Amygdala (tissue), 56 donors: ENCODE results near the gene SRP9.

ENCODE experiments used
- DNase-seq, 56 donors: peaks; one replicate each; lab custom pipeline; 2025; lab: John Stamatoyannopoulos, UW

The SRP9 gene

GRCh38 chr1:225777583-225778336, at the start of gene SRP9:
Gene SRP9, plus strand, starts transcription at chr1:225777826. Its CDS starts 115 bp downstream, at chr1:225777941.
- DNase-seq: peak; percentile 46 to 99 (median 97)

- DNase-seq: no peak
Observed at GRCh38 chr1:225731491-225731890, 46.1 kb upstream of the SRP9 start.

GRCh38 chr1:225733254-225733653, 44.4 kb upstream of the SRP9 start:
- peak in 1 of 56 donors; percentile 2 for DNase-seq

GRCh38 chr1:225735252-225736149, 42.1 kb upstream of the SRP9 start:
- peak in 16 of 56 donors; percentile 2 to 37 (median 15) for DNase-seq

GRCh38 chr1:225736437-225737098, 41.1 kb upstream of the SRP9 start:
- DNase-seq: no peak

GRCh38 chr1:225737161-225737560, 40.5 kb upstream of the SRP9 start:
- no peak for DNase-seq

- no peak for DNase-seq
Observed at GRCh38 chr1:225737866-225738265, 39.8 kb upstream of the SRP9 start.

- no peak for DNase-seq
Observed at GRCh38 chr1:225738763-225739162, 38.9 kb upstream of the SRP9 start.

GRCh38 chr1:225739542-225740107, 38.0 kb upstream of the SRP9 start:
- no peak for DNase-seq

GRCh38 chr1:225744745-225745144, 32.9 kb upstream of the SRP9 start:
- no peak for DNase-seq

GRCh38 chr1:225745273-225745672, 32.4 kb upstream of the SRP9 start:
- DNase-seq: no peak

GRCh38 chr1:225746361-225747179, 31.1 kb upstream of the SRP9 start:
- DNase-seq: peak in 41 of 56 donors; percentile 8 to 75 (median 36)

- DNase-seq: no peak
Observed at GRCh38 chr1:225747566-225747965, 30.1 kb upstream of the SRP9 start.

GRCh38 chr1:225748529-225748928, 29.1 kb upstream of the SRP9 start:
- peak in 2 of 56 donors; percentile 5 to 6 for DNase-seq

GRCh38 chr1:225749706-225750105, 27.9 kb upstream of the SRP9 start:
- no peak for DNase-seq

- no peak for DNase-seq
Observed at GRCh38 chr1:225750420-225750819, 27.2 kb upstream of the SRP9 start.

GRCh38 chr1:225750875-225751824, 26.5 kb upstream of the SRP9 start:
- DNase-seq: no peak

GRCh38 chr1:225752245-225752644, 25.4 kb upstream of the SRP9 start:
- no peak for DNase-seq
